ENCODE results near the gene SLC9A4.

SLC9A4 gene, protein sequence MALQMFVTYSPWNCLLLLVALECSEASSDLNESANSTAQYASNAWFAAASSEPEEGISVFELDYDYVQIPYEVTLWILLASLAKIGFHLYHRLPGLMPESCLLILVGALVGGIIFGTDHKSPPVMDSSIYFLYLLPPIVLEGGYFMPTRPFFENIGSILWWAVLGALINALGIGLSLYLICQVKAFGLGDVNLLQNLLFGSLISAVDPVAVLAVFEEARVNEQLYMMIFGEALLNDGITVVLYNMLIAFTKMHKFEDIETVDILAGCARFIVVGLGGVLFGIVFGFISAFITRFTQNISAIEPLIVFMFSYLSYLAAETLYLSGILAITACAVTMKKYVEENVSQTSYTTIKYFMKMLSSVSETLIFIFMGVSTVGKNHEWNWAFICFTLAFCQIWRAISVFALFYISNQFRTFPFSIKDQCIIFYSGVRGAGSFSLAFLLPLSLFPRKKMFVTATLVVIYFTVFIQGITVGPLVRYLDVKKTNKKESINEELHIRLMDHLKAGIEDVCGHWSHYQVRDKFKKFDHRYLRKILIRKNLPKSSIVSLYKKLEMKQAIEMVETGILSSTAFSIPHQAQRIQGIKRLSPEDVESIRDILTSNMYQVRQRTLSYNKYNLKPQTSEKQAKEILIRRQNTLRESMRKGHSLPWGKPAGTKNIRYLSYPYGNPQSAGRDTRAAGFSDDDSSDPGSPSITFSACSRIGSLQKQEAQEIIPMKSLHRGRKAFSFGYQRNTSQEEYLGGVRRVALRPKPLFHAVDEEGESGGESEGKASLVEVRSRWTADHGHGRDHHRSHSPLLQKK

GRCh38 chr2:102473020-102473419, at the start of gene SLC9A4:
SLC9A4 (plus strand) TSS chr2:102473226; CDS start chr2:102473760, 534 bp downstream.
- DNase-seq (ENCODE audit: low read depth) = peak; percentile 24

- no peak for DNase-seq (ENCODE audit: low read depth)
Measured at GRCh38 chr2:102423368-102423767, 49.7 kb upstream of the SLC9A4 start.

DNA sequence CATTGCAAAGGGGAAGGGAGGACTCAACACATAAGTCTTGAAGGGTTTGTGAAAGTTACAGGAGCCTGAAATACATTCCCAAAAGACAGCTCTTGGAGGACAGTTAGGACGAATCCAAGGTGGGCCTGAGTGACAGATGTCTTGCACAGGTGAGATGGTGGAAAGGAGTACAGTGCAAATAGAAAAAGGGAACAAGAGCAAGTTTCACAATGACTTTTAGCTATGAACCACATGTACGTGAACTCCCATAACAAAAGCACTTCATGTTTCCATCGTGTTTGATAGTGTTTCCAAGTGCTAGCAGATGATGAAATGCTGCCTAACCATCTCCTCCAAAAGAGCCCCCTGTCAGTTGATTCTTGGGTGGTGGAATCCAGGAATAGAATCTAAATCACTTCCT, 48.3 kb upstream of the SLC9A4 start:
- no peak for DNase-seq (ENCODE audit: low read depth)

DNA sequence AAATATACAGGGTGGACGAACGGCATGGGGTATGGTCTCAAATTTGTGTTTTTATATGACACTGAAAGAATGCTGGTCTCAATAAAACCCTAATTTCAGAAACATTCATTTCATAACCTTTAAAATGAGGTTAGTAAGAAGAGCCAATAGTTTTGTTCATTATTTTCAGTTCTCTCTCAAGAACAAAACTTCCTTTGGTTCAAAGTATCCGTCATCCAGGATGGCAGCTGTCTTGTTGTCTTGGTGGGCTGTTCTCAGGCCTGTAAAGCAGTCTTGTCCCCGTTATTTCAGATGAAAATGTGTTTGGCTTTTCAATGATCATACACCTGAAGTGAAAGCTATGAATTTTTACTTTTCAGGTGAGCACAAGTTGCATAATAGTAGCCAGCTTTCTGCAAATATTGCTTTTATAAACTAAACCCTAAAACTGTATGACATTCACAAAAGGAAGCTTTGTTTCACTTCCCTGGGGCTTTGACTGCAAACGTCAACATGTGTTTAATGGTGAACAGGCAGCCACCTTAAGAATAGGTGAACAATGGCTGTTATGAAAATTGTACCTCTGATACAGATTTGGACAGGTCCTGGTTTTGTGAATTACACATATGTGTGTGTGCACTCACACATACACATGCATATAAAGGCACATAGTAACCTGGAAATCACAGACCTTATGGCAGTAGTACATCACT, 47.4 kb upstream of the SLC9A4 start:
- no peak for DNase-seq (ENCODE audit: low read depth)

GRCh38 chr2:102427249-102427648, 45.8 kb upstream of the SLC9A4 start:
- DNase-seq (ENCODE audit: low read depth) = no peak

DNA sequence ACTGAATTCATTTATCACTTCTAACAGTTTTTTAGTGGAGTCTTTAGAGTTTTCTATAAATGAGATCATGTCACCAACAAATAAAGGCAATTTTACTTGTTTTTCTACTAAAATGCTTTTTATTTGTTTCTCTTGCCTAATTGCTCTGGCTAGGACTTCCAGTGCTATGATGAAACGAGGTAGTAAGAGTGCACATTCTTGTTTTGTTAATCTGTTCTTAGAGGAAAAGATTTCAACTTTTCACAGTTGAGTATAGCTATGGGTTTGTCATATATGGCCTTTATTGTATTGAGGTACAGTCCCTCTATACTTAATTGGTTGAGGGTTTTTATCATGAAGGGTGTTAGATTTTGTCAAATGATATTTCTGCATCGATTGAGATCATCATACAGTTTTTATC, 44.5 kb upstream of the SLC9A4 start:
- DNase-seq (ENCODE audit: low read depth) = no peak

DNA sequence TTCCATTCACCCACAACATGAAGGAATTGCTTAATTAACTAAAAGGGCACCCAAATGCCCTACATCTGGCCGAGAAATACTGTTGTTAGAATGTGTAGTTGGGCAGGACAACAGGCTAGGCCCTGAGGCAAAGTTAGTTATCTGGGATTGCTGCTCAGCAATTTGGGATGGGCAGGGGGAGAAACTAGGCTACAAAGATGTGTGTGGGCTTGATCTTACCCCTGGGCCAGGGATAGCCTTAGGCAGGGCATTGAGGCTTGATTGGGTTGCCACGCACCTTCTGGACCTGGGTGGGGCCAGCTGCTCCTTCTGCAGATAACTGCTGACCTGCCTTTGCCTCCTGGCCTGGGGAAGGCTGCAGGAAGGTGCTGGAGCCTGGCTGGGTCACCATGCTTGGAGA, 40.6 kb upstream of the SLC9A4 start:
- DNase-seq (ENCODE audit: low read depth) = no peak

DNA sequence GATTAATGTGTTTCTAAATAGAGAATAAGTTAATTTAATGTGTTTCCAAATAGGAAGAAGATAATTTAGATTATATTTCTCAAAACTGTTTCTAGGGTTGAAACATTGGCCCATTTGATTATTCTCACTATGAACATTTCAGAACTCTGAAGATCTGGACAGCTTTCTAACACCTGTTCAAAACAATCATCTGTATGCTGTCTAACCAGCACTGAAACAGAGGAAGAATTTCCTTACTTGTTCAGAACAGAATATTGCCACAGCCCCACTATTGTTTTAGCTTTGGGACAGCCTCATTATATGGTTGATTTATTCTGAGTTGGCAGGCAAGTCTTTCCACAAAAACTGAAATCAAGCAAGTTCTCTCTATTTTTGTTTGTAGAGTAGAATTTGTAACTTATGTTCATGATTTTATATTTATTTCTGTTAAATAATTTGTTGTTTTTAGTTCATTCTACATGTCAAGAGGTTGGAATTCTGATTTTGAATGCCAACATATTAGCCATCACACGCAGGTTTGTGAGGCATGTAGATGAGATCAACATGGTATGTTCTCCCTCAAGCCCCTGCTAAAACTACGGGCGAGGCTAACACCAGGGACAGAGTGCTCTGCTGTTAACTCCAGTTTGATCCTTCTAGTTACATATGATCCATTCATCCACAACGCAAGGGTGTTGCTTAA, 38.9 kb upstream of the SLC9A4 start:
- DNase-seq (ENCODE audit: low read depth) = no peak

- DNase-seq (ENCODE audit: low read depth) = no peak
Measured at GRCh38 chr2:102434655-102435381, 38.2 kb upstream of the SLC9A4 start.

- no peak for DNase-seq (ENCODE audit: low read depth)
Measured at GRCh38 chr2:102435741-102436140, 37.3 kb upstream of the SLC9A4 start.

DNA sequence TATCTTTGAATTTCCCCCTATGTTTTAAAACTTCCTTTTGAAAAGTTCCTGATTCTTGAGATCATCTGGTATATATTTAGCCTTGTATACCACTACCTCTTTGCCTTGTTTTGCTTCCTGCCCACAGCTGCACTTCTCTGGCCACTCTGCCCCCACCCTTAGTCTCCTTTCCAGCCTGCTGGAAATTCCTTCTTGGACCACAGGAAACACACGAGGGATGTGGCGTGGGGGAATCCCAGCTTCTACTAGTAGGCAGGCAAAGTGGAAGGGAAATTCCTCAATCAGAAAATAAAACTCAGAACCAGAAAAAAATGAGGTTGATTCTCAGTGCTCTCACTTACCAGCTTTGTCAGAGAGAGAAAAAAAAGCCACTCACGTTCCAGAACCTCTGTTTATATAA, 36.7 kb upstream of the SLC9A4 start:
- no peak for DNase-seq (ENCODE audit: low read depth)

- no peak for DNase-seq (ENCODE audit: low read depth)
Measured at GRCh38 chr2:102437122-102437521, 35.9 kb upstream of the SLC9A4 start.

- DNase-seq (ENCODE audit: low read depth) = no peak
Measured at GRCh38 chr2:102438111-102438510, 34.9 kb upstream of the SLC9A4 start.

DNA sequence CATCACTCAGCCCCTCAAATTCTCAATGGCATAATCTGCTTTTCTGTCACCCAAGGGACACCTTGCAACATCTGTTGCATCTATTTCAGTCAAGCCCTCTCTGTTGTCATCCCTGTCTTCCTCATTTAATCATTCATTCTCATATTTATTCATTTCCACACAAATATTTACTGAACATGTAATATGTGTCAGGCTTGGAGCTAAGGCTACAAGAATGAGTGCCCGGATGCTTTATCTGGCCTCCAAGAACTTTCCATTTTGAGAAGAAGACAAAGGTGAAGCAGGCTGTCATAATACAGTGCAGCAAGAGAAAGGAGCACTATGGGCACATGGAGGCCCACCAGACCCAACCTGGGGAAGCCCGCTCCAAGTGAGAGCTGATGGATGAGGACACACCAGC, 34.4 kb upstream of the SLC9A4 start:
- DNase-seq (ENCODE audit: low read depth) = no peak

DNA sequence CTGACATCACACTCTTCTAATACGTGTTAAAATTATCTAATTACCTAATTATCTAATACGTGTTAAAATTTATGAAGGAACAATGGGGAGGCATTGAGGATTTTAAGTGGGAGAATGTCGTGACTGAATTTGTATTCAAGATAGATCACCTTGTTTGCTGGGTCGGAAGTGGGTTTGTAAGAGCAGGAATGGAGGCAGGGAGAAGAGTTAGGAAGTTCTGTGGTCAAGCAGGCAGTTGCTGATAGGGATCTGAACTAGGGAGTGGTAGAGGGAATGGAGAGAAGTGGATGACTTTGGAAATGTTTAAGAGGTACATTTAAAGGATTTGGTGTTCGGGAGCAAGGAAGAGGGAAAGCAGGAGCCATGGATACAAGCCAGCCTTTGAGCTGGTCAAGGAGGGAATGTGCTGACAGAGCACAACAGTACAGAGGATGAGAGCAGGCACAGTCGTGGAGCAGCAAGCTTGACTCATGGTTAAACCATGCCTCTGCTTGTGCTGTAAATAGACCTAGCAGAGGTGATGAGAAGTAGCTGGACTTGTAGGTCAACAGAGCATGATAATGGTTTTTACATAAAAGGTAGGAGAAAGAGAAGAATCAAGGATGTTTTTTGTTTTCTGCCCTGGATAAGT, 33.8 kb upstream of the SLC9A4 start:
- DNase-seq (ENCODE audit: low read depth) = no peak

- DNase-seq (ENCODE audit: low read depth) = peak; percentile 11
Measured at GRCh38 chr2:102442967-102443828, 29.8 kb upstream of the SLC9A4 start.

- no peak for DNase-seq (ENCODE audit: low read depth)
Measured at GRCh38 chr2:102444233-102444632, 28.8 kb upstream of the SLC9A4 start.

GRCh38 chr2:102446936-102447335, 26.1 kb upstream of the SLC9A4 start:
- no peak for DNase-seq (ENCODE audit: low read depth)

GRCh38 chr2:102449370-102449974, 23.6 kb upstream of the SLC9A4 start:
- peak; percentile 52 for DNase-seq (ENCODE audit: low read depth)

DNA sequence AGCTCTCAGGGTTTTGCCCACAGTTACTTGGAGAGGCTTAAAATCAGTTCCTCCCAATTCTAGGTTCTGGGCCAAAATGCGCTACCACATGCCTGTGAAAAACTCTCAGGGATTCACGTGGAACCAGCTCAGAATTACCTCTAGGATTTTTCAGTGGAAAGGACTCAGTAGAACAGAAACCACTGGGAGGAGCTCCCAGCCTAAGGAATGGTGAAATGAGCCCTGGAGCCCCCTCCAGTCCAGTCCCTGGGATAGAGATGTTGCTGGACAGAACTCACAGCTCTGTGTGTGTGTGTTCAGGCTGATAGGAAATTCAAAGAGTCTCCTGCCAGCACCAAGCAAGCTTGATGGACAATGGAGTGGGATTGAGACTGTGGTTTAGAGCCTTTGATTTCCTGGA, 21.1 kb upstream of the SLC9A4 start:
- DNase-seq (ENCODE audit: low read depth) = no peak
